ENCODE results near the gene NELFCD.

NELFCD gene

DNA sequence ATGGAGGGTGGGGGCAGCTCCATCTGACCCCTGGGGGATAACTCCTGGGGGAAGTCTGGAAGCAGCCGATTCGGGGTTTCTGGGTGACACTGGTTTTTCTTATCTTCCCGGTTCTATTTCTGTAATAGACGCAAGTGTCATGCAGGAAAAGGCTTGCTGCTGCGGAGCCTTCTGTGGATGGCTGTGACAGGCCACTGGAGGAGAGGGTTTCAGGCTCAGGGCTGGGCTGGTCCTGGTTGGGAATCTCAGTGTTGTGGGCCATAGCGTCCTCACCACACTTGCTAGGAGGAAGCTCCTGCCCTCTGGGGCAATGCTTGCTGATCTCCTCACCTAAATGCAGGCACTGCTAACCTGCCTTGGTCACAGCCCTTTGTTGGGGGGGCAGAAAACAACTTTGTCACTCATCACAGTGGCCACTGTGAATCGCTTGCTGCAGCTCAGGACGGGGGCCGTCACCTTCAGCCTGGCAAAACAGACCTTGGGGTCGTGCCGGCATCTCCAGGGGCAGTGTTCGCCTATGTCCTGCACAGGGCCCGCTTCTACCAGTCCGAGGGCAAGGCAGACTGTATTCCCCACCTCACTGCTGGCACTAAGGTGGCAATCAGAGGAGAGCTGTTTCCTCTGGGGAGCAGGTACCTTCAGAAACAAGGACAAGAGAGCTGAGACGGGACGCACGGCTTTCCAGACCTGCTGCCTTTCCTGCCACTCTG is 33.8 kb downstream of the NELFCD start:
- TF ChIP-seq POLR2A (IDR thresholded peaks at IDR 0.05; ENCODE audit: low read depth, low read length) (no peak), POLR2AphosphoS5 (IDR thresholded peaks at IDR 0.05; ENCODE audit: low read depth, low read length) (no peak), TAF1 (IDR thresholded peaks at IDR 0.05; ENCODE audit: borderline replicate concordance, low read depth, low read length) (no peak)
- DNase-seq (ENCODE audit: insufficient read length) (no peak), FAIRE-seq (no peak)

DNA sequence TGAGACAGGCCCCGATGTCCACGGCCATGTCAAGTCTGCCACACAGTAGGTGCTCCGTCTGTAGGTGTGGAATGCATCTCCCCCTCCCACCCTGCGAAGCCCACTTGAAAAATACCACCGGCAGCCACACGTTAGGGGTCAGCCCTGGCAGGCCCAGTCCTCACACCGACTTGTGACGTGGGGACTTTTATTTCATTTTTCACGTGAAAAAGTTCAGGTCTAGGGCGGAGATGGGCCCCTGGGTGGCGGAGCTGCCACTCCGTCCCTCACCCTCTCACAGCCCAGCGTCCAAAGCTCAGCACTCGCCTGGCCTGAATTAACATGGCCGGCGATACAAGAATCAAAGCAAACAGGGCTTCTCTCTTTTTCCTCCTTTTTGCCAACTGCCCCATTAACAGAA is 34.4 kb downstream of the NELFCD start:
- FAIRE-seq (no peak), DNase-seq (ENCODE audit: insufficient read length) (no peak)
- TF ChIP-seq POLR2A (IDR thresholded peaks at IDR 0.05; ENCODE audit: low read depth, low read length) (no peak), POLR2AphosphoS5 (IDR thresholded peaks at IDR 0.05; ENCODE audit: low read depth, low read length) (no peak), TAF1 (IDR thresholded peaks at IDR 0.05; ENCODE audit: borderline replicate concordance, low read depth, low read length) (no peak)

DNA sequence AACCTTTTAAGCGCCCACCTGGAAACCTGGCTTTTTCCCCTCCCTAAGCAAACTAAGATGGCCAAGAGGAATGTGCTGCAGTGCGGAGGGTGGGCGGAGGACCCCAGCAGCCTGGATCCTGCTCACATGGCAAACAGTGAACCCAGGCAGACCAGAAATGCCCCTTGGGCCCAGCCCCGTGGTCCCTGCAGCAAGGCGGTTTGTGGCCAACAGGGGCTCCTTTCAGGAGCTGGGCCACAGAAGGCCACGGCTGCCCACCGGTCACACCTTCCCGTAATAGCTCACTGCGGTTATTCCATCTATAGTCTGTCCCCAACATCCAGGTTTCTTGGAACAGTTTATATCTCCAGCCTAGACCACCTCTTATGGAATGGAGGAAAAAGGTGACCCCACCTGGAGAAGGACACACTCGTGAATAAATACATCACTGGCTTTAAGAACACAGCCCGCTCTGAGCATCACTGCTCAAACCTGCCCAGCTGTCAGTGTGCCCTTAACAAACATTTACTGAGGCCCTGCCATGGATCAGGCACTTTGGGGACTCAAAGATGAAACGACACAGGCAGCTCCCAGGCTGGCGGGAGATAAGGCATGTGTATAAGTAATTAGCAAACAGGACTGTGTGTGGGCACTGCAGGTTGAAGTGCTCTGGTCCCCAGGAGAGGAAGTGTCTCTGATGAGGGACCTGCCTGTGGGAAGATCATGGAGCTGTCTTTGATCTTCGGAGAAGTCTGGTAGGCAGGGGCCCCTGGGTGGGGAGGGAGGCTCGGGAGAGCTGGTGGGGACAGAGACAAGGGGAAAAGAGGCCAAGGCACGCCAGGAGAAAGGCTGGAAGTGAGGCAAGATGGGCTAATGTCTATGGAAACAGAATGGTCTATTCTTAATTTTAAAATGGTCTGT is 35.0 kb downstream of the NELFCD start:
- FAIRE-seq (no peak), DNase-seq (ENCODE audit: insufficient read length) (no peak)
- TF ChIP-seq POLR2A (IDR thresholded peaks at IDR 0.05; ENCODE audit: low read depth, low read length) = no peak
- TF ChIP-seq TAF1 (IDR thresholded peaks at IDR 0.05; ENCODE audit: borderline replicate concordance, low read depth, low read length) = no peak
- TF ChIP-seq POLR2AphosphoS5 (IDR thresholded peaks at IDR 0.05; ENCODE audit: low read depth, low read length) = no peak

DNA sequence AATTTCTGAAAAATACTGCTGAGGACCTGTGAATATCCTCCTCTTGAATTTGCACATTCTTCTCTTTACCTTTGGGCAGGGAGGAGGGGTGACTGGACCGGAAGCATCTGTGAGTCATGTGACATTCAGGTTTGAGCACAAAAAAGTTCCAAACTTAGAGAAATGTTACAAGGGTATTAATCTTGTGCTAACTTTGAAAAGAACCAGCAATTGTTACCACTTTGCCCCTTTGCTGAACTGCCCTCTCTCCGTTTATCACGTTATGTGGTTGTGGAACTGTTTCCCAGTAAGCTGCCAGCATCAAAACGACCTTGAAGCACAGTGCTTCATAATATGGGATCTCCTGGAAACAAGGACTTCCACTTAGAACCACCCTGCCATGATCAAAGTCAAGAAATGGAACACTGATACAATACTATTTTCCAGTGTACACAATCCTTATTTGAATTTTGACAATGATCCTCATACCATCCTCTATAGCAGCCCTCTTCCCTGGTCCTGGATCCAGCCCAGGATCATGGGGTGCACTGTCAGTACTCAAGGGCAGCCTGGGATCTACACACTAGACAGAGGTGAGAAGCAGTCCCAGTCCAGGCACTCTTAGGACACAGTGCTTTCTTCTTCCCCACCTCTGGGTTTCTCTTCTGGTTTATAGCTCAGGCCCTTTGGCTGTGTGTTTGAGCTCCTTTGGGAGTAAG is 35.9 kb downstream of the NELFCD start:
- no peak for TF ChIP-seq TAF1 (IDR thresholded peaks at IDR 0.05; ENCODE audit: borderline replicate concordance, low read depth, low read length)
- TF ChIP-seq POLR2A (IDR thresholded peaks at IDR 0.05; ENCODE audit: low read depth, low read length) = no peak
- no peak for TF ChIP-seq POLR2AphosphoS5 (IDR thresholded peaks at IDR 0.05; ENCODE audit: low read depth, low read length)
- no peak for FAIRE-seq
- DNase-seq (ENCODE audit: insufficient read length) = no peak

DNA sequence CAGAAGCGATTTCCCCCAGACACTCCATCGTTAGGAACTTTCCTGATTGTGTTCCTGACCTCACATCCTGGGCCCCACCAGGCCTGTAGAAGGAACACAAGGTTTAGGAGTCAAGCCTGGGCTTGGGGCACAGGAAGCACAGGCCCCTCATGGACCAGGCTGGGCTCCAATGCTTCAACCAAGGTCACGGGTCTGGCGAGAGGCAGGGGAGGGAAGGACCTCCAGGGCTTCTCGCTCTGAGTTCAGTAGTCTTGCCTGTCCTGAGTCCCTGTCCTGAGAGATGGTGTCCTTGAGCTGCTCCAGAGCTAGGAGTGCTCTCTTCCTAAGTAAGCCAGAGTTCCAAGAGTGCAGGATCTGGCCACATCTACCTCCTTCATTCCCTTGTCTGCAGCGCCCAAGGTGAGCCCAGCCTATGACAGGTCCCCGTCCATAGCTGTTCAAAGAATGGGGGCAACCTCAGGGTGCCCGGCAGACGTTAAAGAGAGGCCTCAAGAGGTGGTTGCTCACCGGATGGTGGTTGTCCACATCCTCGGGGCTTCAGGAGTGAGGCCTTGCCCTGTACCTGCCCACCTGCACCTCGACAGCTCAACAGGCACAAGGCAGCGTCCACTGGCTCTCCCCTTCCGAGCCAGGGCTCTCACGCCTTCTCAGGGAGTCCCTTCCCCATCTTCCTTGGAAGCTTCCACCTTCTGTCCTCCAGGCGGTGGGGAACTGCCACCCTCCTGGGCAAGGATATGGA is 36.6 kb downstream of the NELFCD start:
- FAIRE-seq (no peak), DNase-seq (ENCODE audit: insufficient read length) (no peak)
- TF ChIP-seq TAF1 (IDR thresholded peaks at IDR 0.05; ENCODE audit: borderline replicate concordance, low read depth, low read length) = no peak
- no peak for TF ChIP-seq POLR2AphosphoS5 (IDR thresholded peaks at IDR 0.05; ENCODE audit: low read depth, low read length)
- TF ChIP-seq POLR2A (IDR thresholded peaks at IDR 0.05; ENCODE audit: low read depth, low read length) = no peak

DNA sequence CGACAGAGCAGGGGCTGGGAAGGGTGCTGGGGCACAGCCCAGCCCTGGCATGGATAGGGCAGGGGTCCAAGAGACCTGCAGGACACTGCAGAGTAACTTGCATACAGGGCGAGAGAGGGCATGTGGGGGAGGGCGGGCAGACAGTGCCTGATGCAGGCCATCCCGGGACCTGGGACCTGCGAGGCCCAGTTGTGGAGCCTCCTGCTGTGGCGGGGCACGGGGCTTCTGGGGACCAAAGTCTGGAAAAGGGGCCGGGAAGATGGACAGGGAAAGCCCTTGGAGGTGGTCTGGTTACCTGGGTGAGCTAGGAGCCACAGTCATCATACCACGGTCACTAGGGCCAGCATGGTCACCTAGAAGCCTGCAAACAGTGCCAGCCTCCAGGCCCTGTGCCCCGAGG is 37.8 kb downstream of the NELFCD start:
- TF ChIP-seq TAF1 (IDR thresholded peaks at IDR 0.05; ENCODE audit: borderline replicate concordance, low read depth, low read length) = no peak
- no peak for TF ChIP-seq POLR2A (IDR thresholded peaks at IDR 0.05; ENCODE audit: low read depth, low read length)
- TF ChIP-seq POLR2AphosphoS5 (IDR thresholded peaks at IDR 0.05; ENCODE audit: low read depth, low read length) = no peak
- no peak for FAIRE-seq
- DNase-seq (ENCODE audit: insufficient read length) = no peak

DNA sequence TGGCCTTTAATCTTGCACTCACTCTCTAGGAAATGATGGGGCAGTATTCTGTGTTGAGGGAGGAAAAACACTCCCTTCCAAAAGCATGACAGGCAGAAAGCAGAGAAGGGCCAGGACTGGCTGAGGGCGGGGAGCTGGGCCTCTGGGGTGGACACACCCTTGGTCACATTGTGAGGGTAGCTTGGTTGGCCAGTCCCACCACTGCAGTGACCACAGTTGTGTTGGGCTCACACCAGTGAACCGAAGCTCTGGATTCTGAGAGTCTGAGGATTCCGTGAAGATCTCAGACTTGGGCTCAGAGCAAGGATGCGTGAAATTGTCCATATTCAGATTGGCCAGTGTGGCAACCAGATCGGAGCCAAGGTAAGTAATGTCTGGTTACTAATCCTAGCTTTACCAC is 38.2 kb downstream of the NELFCD start, which contains the start of gene TUBB1:
Gene TUBB1, plus strand, starts transcription at position 213 of the 400 bp plus-strand sequence. Its CDS starts 94 bp downstream, at position 307.
- DNase-seq (ENCODE audit: insufficient read length) (no peak), FAIRE-seq (no peak)
- TF ChIP-seq TAF1 (IDR thresholded peaks at IDR 0.05; ENCODE audit: borderline replicate concordance, low read depth, low read length) = no peak
- TF ChIP-seq POLR2AphosphoS5 (IDR thresholded peaks at IDR 0.05; ENCODE audit: low read depth, low read length) = no peak
- TF ChIP-seq POLR2A (IDR thresholded peaks at IDR 0.05; ENCODE audit: low read depth, low read length) = no peak

DNA sequence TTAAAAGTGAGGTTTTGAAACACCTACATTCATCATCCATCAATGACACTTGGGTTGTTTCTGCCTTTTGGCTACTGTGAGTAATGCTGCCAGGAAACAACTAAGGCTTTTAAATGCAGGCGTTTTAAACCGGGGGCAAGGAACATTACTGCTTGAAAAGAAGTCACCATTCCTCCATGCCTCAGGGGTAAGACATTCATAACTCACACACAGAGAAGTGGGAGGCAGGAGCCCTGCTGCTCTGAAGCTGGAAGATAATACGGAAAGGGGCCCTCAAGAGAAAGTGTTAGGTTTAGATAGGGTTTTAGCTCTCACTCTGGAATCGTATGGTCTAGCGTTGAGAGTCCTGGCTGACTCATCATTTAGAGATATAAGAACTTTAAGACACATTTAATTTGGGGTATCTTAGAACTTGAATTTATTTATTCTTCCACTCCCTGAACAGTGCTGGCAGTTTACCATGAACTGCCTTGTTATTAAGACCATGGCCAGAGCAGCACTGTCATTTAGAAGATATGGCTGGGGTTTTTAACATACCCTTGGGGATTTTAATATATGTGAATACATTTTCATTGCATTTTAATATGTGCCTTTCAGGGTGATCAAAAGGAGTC is 40.0 kb downstream of the NELFCD start:
- no peak for FAIRE-seq
- DNase-seq (ENCODE audit: insufficient read length) = no peak

DNA sequence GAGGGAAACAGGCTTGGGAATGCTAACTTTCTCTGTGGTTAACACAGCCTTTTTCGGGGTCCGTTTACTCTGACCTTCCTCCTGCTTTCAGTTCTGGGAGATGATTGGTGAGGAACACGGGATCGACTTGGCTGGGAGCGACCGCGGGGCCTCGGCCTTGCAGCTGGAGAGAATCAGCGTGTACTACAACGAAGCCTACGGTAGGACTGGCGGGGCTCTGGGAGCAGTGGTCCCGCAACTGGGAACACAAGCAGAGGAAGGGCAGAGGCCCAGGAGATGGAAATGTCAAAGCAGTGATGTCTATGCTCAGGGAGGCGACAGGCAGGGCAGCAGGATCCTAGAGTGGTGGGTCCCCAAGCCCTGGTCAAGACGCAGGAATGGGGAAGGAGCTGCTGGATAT is 41.7 kb downstream of the NELFCD start:
- FAIRE-seq = no peak
- TF ChIP-seq POLR2A (IDR thresholded peaks at IDR 0.05; ENCODE audit: low read depth, low read length) (0 out of 2 replicates have a peak, but pooled peaks have one; percentile 32), TAF1 (IDR thresholded peaks at IDR 0.05; ENCODE audit: borderline replicate concordance, low read depth, low read length) (no peak), POLR2AphosphoS5 (IDR thresholded peaks at IDR 0.05; ENCODE audit: low read depth, low read length) (no peak)
- DNase-seq (ENCODE audit: insufficient read length) = no peak

More for the DNA sequence above, 40.0 kb downstream of the NELFCD start:
- TF ChIP-seq TAF1 (IDR thresholded peaks at IDR 0.05; ENCODE audit: borderline replicate concordance, low read depth, low read length) (no peak), POLR2A (IDR thresholded peaks at IDR 0.05; ENCODE audit: low read depth, low read length) (no peak), POLR2AphosphoS5 (IDR thresholded peaks at IDR 0.05; ENCODE audit: low read depth, low read length) (no peak)

DNA sequence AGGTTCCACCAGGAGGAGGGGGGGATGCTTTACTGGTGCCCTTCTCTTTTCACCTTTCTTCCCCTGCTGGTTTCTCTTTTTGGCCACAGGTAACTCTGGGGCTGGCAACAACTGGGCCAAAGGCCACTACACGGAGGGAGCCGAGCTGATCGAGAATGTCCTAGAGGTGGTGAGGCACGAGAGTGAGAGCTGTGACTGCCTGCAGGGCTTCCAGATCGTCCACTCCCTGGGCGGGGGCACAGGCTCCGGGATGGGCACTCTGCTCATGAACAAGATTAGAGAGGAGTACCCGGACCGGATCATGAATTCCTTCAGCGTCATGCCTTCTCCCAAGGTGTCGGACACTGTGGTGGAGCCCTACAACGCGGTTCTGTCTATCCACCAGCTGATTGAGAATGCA is 42.6 kb downstream of the NELFCD start:
- DNase-seq (ENCODE audit: insufficient read length) (no peak), FAIRE-seq (no peak)
- TF ChIP-seq POLR2AphosphoS5 (IDR thresholded peaks at IDR 0.05; ENCODE audit: low read depth, low read length) (no peak), TAF1 (IDR thresholded peaks at IDR 0.05; ENCODE audit: borderline replicate concordance, low read depth, low read length) (no peak), POLR2A (IDR thresholded peaks at IDR 0.05; ENCODE audit: low read depth, low read length) (no peak; the same call in 1 of the 2 replicates)
